ENCODE results near the gene CD69.

The CD69 gene

DNA sequence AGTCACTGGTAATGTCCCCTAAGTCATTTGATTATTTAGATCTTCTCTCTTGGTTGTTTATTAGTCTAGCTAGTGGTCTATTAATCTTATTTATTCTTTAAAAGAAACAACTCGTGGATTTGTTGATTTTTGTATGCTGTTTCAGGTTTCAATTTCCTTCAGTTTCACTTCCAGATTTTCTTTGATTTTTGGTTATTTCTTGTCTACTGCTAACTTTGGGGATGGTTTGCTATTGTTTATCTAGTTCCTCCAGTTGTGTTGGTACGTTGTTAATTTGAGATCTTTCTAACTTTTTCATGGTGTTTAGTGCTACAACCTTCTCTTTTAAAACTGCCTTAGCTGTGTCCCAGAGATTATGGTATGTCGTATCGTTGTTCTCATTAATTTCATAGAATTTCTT is 18.5 kb upstream of the CD69 start:
- H3K27ac ChIP-seq, result no peak overlapping the region
- TF ChIP-seq, protein P1, sequence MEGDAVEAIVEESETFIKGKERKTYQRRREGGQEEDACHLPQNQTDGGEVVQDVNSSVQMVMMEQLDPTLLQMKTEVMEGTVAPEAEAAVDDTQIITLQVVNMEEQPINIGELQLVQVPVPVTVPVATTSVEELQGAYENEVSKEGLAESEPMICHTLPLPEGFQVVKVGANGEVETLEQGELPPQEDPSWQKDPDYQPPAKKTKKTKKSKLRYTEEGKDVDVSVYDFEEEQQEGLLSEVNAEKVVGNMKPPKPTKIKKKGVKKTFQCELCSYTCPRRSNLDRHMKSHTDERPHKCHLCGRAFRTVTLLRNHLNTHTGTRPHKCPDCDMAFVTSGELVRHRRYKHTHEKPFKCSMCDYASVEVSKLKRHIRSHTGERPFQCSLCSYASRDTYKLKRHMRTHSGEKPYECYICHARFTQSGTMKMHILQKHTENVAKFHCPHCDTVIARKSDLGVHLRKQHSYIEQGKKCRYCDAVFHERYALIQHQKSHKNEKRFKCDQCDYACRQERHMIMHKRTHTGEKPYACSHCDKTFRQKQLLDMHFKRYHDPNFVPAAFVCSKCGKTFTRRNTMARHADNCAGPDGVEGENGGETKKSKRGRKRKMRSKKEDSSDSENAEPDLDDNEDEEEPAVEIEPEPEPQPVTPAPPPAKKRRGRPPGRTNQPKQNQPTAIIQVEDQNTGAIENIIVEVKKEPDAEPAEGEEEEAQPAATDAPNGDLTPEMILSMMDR (conservative IDR thresholded peaks at IDR 0.05), result no peak

DNA sequence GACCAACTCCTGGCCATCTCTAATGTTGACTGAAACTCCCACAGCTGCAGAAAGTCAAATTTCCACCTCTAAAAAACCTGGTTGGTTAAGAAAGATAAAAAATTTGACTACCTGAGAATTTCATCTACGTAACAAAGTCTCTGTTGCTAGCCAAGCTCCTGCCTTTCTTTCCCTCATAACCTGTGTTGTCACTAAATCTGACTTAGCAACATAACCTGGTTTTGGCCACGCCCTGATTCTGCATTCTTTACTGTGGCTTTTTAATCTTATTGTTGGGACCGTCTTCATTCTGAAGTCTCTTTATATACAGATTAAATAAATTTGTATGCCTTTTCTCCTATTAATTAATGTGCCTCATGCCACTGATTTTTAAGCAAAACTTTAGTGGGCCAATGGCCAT is 16.1 kb upstream of the CD69 start:
- H3K27ac ChIP-seq, result no peak overlapping the region

DNA sequence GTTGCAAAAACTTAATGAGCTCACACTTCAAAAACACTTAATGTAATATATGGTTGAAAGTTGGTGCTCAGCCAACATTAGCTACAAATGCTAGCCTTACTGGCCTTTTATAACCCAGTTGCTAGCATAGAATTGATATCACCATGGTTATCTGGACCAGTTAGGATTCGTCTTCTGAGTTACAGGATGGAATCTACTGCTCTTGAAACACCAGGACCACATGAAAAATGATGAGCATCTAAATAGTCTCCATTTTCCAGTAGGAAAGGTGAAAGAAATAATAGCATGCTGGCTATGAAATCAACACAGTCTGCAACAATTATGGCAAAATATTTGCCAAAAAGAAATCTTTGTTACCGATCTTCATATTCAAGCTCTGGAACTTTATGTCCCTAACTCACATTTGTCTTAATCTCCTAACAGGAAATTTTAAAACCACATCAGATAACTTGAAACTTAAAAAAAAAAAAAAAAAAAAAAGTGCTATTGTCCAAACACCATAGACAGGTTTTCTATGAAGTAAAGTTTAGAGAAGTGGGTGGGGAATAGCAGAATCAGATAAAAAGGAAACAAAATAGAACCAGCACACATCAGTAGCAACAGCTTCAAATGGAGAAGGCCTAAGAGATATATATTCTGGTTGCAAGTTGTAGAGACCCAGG is 12.6 kb upstream of the CD69 start:
- TF ChIP-seq, protein P1 (conservative IDR thresholded peaks at IDR 0.05), result no peak
- no peak overlapping the region for H3K27ac ChIP-seq

More for the DNA sequence above, 16.1 kb upstream of the CD69 start:
- TF ChIP-seq, protein P1 (conservative IDR thresholded peaks at IDR 0.05), result no peak

DNA sequence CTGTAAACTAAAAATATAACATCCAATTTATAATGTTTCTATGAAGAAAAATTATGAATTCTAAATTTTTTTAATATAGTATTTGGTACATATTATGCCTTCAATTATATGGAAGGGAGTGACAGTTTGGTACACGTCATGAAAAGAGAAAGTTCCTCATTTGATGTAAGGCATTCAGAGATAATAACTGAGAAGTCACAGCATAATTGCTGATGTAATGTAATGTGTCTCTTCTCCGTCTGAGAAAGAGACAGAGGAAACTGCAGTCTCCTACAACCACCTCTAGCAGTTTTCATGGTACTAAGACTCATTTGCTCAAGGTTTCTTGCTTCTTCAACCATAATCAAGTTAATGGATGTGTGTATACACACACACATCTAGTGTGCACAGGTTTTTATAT is 2.3 kb upstream of the CD69 start:
- H3K27ac ChIP-seq, result no peak overlapping the region

DNA sequence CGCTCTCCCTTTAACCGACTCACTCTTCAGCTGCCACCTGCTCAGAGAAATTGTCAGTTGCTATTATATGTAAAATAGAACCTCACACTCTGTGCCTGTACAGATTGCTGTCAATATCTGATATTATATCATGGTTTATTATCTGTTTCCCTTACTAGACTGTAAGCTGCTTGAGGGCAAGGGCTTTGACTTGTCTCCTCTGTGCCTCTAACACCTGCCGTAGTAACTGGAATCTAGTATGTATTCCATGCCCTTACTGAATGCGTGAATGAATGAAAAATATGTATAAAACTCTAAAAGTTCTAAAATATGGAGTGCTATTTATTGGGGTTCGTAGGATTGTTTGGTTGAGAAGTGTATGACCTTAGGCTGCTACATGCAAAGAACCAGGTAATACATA is 1.7 kb upstream of the CD69 start:
- TF ChIP-seq, protein P1 (conservative IDR thresholded peaks at IDR 0.05), result no peak
- no peak overlapping the region for H3K27ac ChIP-seq

More for the DNA sequence above, 2.3 kb upstream of the CD69 start:
- TF ChIP-seq, protein P1 (conservative IDR thresholded peaks at IDR 0.05), result no peak

DNA sequence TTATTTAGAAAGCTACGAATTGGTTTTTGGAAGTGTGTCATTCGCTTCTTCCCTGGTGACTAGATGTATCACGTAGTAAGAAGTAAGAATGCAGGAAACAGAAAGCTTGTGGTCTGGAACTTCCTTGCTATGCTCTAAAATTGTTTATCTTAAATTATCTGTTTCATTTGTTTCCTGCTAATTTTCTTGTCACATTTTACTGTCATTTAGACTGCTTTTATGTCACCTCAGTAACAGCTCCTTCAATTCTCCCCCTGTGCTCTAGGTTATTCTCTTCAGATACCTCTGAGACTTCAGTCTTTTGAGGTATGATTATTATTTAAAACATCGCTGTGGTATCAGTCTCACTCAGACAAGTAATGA is 699 bp upstream of the CD69 start:
- TF ChIP-seq, protein P1 (conservative IDR thresholded peaks at IDR 0.05), result no peak
- no peak overlapping the region for H3K27ac ChIP-seq

DNA sequence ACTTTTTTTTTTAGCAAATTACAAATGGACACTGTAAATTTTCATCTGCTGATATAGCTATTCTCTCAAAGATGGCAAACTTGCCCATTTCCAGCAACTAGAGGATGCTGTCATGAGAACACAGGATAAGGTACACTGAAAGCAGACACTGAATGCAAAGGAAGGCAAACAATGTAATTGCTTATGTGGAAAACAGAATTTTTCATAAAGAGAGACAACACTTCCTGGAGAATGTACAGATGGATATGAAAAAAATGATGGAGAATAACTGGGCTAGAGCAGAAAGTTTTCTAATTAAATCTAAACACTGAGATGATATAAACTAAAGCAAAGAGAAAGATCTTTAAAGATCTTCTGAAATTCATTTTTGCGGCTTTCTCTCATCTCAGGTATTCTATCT is 581 bp downstream of the CD69 start:
- H3K27ac ChIP-seq, result no peak overlapping the region
- TF ChIP-seq, protein P1 (conservative IDR thresholded peaks at IDR 0.05), result no peak
